NCI-H748 treated with DMSO at 0.1 percent for 48 hours (cell line): ENCODE results near the gene CREB5.

Experiments
- DNase-seq: peaks from one replicate; lab custom pipeline; 2025; lab: John Stamatoyannopoulos, UW

CREB5 gene

DNA sequence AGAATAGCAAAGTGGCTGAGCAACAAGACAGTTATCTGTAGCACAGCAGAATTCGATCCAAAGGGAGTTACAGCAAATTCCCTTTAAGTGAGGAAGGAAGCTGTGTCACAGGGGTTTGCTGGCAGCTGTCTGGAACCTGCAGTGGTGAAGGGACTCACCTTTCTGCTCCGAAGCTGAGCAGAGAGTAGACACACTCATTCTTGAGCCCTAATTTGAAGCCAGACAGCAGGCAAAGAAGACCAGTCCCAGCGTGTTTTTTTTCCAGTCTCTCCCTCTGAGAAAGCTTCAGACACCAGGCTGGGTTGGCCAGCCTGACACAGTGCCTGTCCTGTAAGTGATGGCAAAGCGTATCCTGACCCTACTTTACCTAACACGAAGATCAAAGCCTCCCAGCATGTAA lies 335.1 kb downstream of the CREB5 start:
- no peak for DNase-seq

DNA sequence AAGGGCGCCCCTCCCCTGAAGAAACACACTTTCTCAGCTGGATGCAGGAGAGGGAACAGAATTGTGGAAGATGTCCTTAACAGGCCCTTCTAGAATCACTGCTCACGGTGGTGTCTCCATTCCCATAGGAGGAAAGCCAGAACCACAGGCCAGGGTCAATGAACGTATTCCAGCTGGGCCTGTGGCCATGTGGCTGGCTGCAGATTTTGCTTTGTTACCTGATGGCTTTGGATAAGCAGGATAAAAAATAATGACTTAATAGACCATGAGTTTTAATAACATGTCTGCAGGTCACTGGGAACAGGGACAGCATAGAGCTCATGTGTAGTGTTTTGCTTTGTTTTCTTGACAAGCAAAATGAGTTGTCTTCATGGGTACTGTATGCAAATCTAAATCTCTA lies 335.5 kb downstream of the CREB5 start:
- DNase-seq: no peak

- DNase-seq: no peak
Measured at GRCh38 chr7:28748346-28748745, 336.0 kb downstream of the CREB5 start.

- DNase-seq: no peak
Measured at GRCh38 chr7:28748933-28749584, 336.7 kb downstream of the CREB5 start.

- no peak for DNase-seq
Measured at GRCh38 chr7:28749638-28750037, 337.3 kb downstream of the CREB5 start.

DNA sequence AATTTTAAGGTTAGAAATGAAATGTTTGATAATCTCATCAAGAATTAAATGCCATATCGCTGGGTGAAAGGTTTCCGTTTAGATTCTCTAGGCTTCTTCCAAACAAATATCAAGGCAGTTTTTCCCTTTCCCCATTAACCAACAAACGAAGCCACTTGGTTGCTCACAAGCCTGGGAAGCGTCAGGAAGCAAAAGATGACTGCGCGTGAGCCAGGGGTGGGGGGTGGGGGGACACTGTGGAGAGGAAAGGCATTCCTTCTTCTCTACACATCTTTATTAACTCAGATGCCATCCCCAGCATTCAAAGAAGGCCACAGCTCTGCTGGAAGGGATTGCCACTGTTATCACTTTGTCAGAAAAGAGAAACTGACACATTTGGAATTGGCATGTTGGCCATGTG lies 338.7 kb downstream of the CREB5 start:
- no peak for DNase-seq

DNA sequence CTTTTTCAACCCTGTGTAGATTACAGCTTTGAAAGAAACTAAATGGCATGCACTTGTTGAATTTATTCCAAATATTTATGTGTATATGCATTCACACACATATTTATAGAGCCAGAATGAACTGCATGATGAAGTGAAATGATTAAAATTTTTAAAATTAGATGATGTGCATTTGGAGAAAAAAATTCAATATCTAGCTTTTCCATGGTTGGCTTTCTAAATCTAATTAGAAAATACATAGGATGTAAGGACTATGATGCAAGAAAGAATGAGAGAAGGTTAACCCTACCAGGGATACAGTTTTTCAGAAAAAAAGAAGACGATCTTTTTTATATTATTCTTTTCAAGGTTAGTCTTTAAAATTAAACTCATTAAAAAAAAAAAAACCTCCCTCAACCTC lies 341.3 kb downstream of the CREB5 start:
- DNase-seq: no peak

GRCh38 chr7:28754027-28754426 lies 341.7 kb downstream of the CREB5 start:
- DNase-seq: no peak

DNA sequence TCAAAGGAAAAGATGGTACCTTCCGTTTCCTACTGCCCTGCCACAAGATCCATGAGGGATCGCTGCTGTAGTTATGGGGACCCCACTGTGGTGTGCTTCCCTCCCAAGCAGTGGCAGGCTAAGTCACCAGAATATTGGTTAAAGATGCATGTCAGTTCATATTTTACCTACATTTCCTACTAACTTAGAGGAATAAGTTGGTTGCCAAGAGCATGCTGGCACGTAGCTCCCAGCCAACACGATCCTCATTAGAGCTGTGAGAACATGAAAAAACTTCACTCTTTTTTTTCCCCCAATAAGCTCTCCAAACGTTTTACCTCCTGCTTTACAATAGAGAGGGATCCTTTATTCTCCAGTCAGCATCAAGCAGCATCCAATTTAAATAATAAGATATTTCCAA lies 342.1 kb downstream of the CREB5 start:
- no peak for DNase-seq

DNA sequence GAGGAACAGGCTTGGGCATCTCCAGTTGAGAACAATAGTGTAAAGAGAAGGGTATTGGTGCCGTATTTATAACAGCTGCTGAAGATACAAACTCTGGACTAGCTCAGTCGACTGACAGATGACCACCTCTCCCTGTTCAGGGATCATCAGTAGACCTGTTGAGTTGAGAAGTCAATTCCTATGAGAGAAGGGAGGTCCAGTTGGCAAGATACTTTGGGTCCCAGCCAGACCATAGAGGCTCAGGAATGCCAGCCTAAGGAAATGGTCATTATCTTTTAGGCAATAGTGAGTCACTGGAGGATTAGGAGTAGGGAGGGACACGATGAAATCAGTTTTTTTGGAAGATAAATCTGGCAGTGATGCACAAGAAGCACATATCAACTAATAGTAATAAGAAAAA lies 342.9 kb downstream of the CREB5 start:
- DNase-seq: no peak

- DNase-seq: no peak
Measured at GRCh38 chr7:28758186-28758585, 345.9 kb downstream of the CREB5 start.

GRCh38 chr7:28759475-28759971 lies 347.2 kb downstream of the CREB5 start:
- DNase-seq: no peak

GRCh38 chr7:28761505-28761904 lies 349.2 kb downstream of the CREB5 start:
- DNase-seq: no peak

- no peak for DNase-seq
Measured at GRCh38 chr7:28762651-28763050, 350.3 kb downstream of the CREB5 start.

- DNase-seq: no peak
Measured at GRCh38 chr7:28766359-28766758, 354.0 kb downstream of the CREB5 start.

GRCh38 chr7:28767356-28767755 lies 355.0 kb downstream of the CREB5 start:
- DNase-seq: no peak

GRCh38 chr7:28768577-28769147 lies 356.3 kb downstream of the CREB5 start:
- DNase-seq: no peak

DNA sequence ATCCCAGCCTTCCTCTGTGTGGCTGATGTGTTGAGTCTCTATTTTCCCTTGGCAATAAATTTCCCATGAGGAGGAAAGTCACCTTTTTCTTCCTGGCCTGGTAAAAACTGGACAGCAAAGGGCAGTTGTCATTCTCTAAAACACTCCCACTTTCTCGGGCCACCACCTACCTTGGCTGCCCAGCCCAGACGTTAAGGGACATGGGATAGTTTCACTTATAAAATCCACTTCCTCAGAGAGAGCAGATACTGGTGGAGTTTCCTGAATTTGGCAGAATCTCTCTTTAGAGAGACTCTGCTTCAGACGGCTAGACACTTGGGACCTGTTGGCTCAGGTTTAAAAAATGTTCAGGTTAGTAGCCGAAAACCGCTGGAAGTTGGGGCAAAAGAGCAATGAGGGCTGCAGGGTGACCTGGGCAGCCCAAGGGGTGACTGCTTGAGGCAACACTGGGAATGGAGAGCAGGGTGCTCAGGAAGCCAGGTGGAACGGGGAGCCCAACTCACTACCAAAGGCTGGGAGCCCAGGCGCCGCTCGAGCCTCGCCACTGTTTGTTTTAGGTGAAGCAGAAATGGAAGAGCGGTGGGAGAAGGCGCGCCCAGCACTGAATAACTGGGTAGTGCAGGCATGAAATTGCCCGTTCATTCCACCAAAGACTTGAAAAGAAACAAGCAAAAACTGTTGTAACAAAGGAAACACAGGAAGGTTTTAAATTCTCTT lies 359.7 kb downstream of the CREB5 start:
- DNase-seq: no peak

DNA sequence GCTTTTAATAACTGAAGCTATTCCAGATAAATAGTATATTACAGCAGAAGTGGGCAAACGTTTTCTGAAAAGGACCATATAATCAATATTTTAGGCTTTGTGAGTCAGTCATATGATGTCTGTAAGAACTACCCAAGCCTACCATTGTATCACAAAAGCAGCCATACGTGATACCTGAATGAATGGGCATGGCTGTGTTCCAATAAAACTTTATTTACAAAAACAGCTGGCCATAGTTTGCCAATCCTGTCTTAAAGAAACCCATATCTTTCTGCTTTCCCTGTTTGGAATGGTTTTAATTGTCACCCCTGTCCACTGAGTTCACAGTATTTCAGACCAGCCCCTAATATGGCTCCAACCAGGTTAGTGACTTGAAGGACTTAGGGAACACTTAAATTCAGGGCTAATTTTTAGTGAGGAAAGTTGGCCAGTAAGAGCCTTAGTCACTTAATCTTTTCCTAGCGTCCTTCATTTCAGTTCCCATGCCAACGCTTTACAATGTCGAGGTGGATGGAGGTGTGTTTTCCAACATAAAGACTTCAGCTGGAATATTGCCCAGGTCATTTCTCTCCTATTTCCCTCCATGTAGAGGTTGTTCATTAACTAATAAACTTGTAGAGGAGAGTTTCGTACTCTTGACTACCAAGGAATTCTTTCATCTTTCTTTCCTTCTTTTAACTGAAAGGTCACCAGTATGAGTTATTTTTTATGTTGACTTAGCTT lies 361.3 kb downstream of the CREB5 start:
- peak; percentile 91 for DNase-seq

- peak; percentile 99 for DNase-seq
Measured at GRCh38 chr7:28774261-28774988, 362.1 kb downstream of the CREB5 start.

DNA sequence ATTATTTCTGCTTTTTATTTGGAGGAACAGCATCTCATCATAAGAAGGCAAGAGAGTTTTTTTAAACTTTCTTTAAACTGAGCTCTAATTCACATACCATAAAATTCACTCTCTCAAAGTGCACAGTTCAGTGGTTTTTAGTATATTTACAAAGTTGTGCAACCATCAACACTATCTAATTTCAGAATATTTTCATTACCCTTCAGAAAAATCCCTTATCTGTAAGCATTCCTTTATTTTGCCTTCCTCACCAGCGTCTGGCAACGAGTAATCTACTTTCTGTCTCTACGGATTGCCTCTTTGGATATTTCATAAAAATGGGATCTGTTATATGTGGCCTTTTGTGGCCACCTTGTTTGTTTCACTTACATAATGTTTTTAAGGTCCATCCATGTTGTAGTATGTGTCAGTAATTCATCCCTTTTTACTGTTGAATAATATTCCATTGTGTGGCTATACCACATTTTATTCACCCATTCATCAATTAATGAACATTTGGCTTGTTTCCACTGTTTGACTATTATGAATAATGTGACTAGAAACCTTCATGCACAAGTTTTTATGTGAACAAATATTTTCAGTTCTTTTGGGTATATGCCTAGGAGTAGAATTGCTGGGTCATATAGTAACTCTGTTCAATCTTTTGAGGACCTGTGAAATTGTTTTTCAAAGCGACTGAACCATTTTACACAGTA lies 364.3 kb downstream of the CREB5 start:
- DNase-seq: no peak
